AG04449 (cell line): ENCODE data around the gene TTR.

Experiments
- CTCF ChIA-PET: fragments of 350-600 bp; formaldehyde crosslinking; extraction: SDS; loops from one replicate; lab custom pipeline; 2021; ENCODE audit warnings: antibody characterized with exemption; lab: Yijun Ruan, JAX
- POLR2A ChIA-PET: fragments of 400-600, 350-600 bp; formaldehyde crosslinking; extraction: SDS; loops from one replicate; lab custom pipeline; 2020; ENCODE audit warnings: antibody characterized with exemption, inconsistent platforms; lab: Yijun Ruan, JAX
- DNase-seq: peaks from one replicate; pipeline ENCODE4 v3.0.0-alpha.2; 2010; ENCODE audit warnings: low read depth, low spot score
- H3K4me3 ChIP-seq: 2 replicates; pipeline ENCODE4 v1.5.1; 2011; ENCODE audit warnings: low read depth, mild to moderate bottlenecking, control low read depth, low read length
- TF ChIP-seq, protein P1 (sequence below): IDR thresholded peaks from one replicate; pipeline ENCODE4 v1.5.1; 2011; ENCODE audit warnings: mild to moderate bottlenecking, moderate library complexity, low read length, control low read depth, inconsistent platforms; ENCODE audit not compliant: insufficient read depth; ENCODE audit errors: missing control alignments

Gene TTR

DNA sequence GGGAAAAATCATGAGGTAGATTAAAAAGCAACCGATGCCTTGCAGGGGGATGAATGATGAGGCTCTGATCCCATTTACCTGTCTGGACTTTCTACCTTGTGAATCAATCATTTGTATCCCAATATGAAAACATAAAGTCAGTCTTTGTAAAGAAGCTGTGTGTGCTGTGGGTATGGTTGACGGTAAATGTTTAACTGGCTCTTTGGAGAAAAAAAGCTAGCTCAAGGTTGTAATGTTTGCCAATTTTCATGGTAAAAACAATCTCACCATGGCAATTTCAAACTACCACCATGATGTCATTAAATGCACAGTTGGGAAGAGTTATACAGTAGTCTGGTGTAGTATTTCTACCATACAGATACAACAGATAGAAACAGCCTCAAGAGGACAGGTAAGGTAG, 14.6 kb downstream of the TTR start:
- DNase-seq: no peak
- CTCF ChIA-PET: no interaction called here
- POLR2A ChIA-PET: no interaction called here

DNA sequence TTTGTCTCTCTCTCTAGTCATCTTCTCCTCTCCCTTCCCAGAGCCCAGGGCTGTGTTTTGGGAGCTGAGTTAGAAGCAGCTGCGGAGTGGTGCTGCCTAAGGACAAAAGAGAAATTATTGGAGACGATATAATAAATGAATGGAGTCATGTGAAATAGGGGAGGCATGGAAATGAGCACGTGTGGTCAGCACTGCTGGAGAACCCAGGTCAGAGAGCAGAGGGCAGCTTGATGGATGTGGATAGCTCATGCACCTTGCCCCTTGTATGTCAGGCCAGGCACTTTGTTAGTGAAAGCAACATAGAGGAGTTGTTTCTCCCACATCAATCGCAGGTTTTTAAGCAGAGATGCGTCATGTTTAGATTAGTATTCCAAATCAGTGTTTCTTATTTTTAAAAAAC, 15.7 kb downstream of the TTR start:
- no peak for DNase-seq
- ChIA-PET CTCF (no interaction called here), POLR2A (no interaction called here)
- no peak overlapping the region for H3K4me3 ChIP-seq
- TF ChIP-seq, protein P1, sequence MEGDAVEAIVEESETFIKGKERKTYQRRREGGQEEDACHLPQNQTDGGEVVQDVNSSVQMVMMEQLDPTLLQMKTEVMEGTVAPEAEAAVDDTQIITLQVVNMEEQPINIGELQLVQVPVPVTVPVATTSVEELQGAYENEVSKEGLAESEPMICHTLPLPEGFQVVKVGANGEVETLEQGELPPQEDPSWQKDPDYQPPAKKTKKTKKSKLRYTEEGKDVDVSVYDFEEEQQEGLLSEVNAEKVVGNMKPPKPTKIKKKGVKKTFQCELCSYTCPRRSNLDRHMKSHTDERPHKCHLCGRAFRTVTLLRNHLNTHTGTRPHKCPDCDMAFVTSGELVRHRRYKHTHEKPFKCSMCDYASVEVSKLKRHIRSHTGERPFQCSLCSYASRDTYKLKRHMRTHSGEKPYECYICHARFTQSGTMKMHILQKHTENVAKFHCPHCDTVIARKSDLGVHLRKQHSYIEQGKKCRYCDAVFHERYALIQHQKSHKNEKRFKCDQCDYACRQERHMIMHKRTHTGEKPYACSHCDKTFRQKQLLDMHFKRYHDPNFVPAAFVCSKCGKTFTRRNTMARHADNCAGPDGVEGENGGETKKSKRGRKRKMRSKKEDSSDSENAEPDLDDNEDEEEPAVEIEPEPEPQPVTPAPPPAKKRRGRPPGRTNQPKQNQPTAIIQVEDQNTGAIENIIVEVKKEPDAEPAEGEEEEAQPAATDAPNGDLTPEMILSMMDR: no peak

More for the DNA sequence above, 14.6 kb downstream of the TTR start:
- H3K4me3 ChIP-seq: no peak overlapping the region
- TF ChIP-seq, protein P1: no peak

DNA sequence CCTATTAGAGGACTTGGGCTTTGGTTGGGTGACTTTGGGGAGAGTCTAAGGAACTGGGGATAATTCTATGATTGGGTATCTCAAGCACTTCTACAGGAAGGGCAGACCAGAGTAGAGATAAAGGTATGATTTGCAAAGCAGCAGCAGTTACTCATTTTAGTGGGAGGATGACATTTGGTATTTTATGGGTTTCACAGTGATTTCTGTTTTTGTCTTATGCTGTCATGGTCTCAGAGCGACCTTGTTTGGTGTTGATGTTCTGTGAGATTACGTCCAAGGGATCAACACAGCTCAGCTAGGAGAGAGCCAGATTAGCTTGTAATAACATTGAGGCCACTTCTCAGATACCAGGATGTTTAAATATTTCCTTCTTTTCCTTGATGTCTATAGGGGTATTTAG, 18.2 kb downstream of the TTR start:
- TF ChIP-seq, protein P1: no peak
- no peak overlapping the region for H3K4me3 ChIP-seq
- ChIA-PET CTCF (no interaction called here), POLR2A (no interaction called here)
- DNase-seq: no peak

DNA sequence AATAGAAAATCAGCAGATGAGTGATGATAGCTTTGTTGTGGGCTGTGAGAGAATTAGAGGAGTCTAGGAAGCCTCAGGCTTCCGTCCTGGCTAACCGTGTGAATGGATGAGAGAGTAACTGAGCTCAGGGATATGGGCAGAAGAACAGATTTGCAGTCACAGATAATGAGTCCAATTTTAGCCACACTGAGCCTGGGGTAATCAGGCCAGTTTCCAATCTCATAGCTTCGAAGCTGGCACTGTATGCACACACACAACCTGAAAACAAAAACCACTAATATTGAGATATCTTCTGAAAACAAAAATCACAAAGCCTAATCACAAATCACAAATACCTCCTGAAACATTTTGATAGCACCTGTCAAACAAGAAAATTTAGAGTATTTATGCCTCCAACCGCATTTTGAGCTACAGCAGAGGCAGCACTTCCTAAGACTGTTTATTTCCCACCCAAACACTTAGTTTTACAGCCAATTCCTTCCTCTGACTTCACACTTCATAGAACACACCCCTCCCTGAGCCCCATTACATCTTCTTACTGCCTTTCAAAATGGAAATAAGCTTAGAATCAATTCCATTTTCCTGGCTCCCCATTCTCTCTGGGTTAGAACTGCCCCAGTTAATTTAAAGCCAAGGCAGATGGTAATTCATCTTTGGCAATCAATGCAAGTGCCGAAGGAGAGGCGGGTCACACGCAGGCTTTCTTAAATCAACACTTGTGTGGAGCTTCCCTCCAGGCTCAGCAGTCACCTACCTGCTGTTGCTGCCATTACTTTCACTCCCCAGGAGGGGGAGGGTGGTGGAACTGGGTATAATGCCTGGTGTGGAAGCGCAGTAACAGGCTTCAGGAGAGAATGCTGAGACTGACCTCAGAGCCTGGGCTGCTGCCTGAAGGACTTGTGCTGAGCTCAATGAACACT, 18.9 kb downstream of the TTR start:
- TF ChIP-seq, protein P1: no peak
- DNase-seq: no peak
- POLR2A ChIA-PET: no interaction called here

DNA sequence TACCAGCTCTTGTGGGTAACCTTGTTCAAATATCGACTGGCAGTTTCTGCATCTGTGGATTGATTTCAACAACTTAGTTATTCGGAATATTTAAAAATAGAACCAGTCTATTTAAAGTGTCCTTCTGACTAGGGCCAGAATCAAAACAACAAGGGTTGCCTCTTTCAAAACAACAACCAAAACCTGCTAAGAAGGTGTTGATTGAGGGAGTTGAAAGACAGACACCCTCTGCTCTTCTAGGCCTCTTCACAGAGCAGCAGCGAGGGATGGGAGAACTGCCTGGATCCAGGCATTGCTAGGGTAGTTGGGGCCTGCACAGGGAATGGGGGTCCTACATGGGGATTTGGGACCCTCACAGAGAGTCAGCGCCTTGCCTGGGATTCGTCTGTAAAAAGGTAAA, 19.8 kb downstream of the TTR start:
- POLR2A ChIA-PET: no interaction called here
- TF ChIP-seq, protein P1: no peak
- DNase-seq: no peak
- CTCF ChIA-PET: no interaction called here
- no peak overlapping the region for H3K4me3 ChIP-seq

More for the DNA sequence above, 18.9 kb downstream of the TTR start:
- H3K4me3 ChIP-seq: no peak overlapping the region
- CTCF ChIA-PET: no interaction called here

DNA sequence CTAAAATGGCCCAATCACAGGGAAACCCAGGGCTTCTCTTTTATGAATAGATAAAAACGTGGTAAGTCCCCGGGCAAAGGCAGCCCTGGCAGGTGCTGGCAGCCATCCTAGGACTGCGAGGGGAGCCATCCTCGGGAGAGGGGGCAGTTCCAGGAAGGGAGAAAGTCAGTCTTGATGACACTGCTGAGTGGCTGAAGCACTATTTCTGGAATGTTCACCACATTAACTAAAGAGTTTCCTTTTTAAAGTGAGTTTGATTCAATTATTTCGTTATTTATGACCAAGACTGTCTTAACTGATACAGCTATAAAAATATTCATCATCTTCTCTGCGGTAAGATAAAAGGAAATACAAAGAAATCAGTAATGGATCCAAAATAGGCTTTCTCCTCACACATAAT, 20.4 kb downstream of the TTR start:
- no peak for DNase-seq
- ChIA-PET CTCF (no interaction called here), POLR2A (no interaction called here)
- H3K4me3 ChIP-seq: no peak overlapping the region
- TF ChIP-seq, protein P1: no peak
